Activated CD8-positive, alpha-beta memory T cell treated with anti-CD3 and anti-CD28 coated beads, Interleukin-2, amount 50 U/mL, for 1 hour (primary cell): ENCODE measurements around the gene PASK.

ENCODE experiments used
- DNase-seq: peaks from one replicate; pipeline ENCODE4 v3.0.0-alpha.2; 2020; ENCODE audit errors: extremely low read depth

Gene PASK

DNA sequence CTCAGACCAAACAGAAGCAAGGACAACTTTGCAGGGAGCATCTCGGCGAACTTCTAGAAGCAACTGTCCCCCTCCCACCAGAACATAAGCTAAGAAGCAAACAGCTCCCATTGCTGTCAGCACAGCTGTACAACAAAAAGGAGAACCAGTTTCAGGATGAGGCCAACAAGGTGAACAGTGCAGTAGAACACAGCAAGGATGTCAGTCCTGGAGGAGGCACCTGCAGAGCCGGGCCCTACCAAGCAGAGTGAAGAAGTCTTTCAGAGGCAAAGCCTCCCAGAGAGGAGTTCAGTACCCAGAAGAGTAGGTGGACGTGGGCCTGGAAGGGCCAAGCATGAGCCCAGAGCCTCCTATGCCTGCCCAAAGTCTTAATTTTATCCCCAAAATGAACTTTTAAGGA, 1.0 kb downstream of the PASK start:
- DNase-seq, result no peak

DNA sequence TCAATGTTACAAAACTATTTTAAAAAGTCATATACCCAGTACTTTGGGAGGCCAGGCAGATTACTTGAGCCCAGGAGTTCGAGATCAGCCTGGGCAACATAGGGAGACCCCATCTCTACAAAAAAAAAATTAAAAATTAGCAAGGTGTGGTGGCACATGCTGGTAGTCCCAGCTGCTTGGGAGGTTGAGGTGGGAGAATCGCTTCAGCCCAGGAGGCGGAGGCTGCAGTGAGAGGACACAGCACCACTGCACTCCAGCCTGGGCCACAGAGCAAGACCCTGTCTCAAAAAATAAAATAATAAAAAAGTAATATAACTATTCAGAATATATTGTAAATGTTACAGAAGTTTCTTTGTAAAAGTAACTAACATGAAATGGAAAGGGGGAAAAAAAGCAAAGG, 1.9 kb downstream of the PASK start:
- no peak for DNase-seq

DNA sequence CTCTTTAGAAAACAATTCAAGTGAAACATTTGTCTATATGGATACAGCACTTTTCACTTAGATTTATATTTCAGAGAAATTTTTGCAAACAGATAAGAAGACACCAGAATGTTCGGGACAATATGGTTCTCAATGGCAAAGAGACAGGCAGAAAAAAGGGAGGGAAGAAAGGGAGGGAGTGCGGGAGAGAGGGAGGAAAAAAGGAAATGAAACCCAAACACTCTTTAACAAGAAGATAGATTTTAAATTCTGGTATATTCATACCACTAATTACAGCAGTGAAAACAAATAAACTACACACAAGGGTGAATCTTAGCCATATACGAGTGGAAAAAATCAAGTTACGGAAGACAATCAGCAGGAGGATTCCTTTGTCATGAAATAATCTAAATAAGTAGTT, 3.0 kb downstream of the PASK start:
- DNase-seq, result no peak

DNA sequence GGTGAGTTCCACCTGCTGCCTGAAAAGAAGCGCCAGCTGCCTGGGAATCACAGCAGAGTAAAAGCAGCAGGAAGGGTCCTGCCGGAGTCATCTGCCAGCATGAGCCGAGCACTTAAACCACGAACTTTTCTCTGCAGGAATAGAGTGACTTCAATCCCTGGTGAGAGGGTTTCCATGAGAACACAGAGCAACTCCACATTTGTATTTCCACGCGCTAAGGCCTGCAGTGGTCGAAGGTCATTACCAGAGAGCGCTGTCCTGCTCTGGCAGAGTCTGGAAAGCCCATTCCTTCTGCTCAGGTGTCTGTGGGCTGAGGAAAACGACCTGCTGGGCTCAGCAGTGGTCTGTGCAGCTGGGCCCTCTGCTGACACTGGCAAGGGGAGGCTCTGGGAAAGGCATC, 6.7 kb downstream of the PASK start:
- no peak for DNase-seq

DNA sequence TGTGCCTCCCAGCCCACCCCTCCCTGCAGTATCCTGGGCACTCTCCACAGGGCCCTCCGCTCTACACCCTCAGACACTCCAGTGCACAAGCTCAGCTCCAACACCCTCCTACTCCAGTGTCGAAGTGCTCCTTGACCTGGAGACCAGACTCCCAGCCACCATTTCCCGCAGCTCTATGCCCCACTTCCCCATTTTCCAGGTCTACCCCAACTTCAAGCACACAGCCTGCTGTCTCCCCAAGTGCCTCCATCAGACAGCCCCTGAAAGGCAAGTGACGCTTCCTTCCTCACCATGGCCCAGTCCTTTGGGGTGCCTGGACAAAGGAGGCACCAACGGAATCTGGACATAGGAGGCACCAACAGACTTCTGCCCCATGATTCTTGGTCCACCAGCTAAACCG, 7.2 kb downstream of the PASK start:
- no peak for DNase-seq

DNA sequence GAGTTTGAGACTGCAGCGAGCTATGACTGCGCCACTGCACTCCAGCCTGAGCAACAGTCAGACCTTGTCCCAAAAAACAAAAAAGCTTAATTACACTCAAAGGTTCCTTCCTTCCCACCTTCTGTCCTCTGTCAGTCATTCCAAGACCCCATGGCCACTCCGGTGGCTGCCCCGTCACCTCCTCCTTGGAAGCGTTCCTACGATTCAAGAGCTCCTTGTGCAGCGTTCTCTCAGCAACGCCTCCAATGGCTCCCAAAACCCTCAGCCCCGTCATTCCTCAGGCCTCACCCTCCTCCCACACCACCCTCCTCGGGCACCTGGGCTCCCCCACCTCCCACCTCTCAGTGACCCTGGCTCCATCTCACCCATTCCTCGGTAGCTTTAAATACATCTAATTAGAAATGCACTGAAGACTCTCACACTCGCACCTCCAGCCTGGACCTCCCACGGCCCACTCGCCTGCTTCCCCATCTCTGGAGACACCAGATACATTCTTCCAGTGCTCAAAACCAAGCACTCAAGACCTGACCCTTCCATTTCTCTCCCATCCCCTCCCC, 8.0 kb downstream of the PASK start:
- no peak for DNase-seq

DNA sequence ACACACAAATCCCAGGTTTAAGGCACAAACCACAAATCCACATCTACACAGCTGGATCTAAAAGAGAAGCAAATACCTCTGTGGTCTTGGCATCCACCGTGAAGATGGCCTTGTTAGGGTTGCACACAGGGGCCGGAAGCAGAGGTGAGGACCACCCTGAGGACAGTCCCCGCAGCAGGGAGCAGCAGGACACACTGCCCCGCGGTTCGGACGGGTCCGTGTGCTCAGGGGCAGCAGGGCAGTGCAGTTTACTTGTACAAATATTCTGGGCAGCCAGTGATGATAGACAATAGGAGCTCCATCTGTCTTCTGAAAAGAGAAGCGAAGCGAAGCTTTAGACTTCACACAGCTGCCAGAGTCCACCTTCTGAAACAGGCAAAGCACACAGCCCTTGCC, 8.8 kb downstream of the PASK start:
- DNase-seq, result no peak

DNA sequence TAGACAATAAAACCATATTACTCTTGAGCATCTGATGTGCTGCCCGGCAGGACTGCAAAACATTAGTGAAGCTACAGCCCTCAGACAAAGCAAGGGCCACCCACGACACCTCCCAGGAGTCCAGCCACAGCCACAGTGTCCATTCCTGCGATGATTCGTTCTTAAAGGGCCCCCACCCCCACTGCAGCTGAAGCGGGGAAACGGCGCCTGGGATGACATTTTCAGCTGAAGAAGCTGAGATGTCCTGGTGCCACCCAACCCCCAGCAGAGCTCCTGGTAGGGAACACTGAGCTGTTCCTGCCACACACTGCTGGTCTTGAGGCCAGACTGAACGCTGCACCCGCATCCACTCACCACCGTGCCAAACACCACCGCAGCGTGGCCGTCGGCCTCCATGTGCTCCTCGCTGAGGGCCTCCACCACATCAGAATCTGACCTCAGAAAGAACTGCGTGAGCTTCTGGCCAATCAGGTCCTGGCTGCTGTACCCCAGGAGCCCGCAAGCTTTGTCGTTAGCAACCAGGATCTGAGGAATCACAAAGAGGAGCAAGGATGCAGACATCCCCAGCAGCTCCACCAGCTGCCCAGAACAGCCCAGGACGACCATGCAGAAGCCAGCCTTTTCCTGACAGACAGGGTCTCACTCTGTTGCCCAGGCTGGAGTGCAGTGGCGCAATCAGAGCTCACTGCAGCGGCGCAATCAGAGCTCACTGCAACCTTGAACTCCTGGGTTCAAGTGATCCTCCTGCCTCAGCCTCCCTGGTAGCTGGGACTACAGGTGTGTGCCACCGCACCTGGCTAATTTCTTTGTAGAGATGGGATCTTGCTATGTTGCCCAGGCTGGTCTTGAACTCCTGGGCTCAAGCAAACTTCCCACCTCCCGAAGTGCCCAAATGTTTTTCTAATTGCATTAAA, 9.5 kb downstream of the PASK start:
- DNase-seq, result no peak

DNA sequence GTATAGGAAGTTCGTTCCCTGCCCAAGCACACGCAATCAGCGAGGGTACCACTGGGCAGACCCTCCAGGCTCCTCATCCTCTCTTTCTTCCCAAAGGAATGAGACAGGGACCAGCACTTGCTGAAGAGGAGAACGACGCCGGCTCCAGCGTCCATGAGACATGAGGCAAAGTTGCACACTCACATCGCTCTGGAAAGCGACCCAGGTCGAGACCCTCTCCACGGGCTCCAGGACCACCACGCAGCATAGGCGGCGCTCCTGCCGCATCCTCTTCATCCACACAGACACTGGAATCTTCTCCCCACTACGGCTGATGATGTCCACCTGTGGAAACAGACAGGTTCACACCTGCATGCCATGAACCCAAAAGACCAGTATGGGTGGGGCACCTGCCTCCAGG, 10.8 kb downstream of the PASK start:
- no peak for DNase-seq

DNA sequence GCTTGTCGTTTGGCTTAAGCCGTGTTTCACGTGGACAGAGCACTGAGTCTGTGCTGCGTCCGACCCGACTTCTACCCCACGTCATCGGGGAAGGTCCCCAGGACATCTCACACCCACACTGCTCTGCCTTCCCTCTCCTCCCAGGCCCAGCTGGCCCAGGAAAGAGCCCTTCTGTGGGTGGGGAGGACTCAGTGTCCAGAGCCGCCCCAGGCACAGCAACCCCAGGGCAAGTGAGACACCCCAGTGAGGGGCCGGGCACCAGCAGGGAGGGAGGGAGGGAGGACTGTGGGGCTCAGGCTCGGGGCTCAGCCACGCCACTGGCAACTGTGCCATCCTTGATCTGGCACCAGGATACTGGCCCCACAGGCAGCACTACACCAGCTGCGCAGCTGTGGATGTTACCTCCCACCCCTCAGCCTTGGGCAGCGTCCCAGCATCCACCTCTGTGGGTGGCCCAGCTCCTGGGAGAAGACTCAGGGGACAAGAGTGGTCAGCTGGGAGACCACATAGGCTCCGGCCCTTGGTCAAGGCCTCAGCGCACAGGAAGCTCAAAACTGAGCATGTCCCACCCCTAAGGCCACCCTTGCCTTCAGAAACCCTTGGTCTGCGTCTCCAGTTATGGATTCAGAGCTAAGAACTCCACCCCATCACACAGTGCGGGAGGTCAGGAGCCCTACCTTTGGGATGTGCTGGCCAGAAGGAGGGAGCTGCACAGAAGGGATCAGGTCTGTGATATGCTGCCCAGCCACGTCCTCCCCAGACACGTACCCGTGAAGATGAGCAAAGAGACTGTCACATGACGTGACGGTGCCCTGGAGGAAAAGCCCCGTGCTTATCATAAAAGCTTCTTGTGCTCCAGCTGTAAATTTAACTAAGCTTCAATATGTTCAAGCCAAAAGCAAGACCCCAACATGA, 11.7 kb downstream of the PASK start:
- no peak for DNase-seq

DNA sequence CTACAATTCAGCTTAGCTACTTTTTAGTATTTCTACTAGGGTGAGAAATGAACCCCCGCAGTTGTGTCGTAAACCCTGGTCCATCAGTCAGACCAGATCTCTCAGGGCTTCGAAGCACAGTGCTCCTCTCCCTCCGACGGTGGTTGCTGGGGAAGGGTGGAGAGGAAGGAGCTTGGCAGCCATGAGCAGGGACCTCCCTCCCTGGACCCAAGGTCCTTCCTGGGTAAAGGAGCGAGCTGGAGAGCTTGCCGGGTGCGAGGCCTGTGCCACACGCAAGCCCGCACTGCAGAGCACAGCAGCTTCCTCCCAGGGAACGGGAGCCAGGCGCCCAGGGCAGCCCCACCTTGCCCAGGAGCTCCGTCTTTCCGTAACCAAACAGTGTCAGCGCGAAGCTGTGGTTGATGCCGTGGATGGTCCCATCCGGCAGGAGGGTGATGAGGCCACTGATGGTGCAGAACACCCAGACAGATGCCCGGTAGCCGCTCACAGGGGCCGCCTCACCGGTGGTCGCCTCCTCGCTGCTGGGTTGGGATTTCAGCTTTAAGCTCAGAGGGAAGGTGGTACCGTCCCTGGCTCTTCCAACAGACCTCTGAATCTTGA, 12.5 kb downstream of the PASK start:
- DNase-seq, result no peak

DNA sequence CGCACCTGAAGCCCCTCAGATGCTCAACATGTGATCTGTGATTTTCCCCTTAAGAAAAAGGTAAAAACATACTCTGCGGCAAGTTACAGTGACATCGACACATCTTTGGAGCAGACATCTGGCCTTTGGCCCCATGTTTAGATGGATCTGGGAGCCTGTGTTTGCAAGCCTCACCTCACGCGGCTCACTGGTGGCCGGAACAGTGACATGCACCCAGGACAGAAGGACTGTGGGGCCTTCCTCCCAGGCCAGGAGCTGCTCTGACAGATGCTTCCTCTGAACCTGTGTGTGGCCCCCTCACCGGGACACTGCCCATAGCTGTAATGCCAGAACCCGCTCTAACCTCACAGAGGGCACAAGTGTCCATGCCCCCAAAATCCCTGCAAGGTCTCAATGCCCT, 13.1 kb downstream of the PASK start:
- no peak for DNase-seq

DNA sequence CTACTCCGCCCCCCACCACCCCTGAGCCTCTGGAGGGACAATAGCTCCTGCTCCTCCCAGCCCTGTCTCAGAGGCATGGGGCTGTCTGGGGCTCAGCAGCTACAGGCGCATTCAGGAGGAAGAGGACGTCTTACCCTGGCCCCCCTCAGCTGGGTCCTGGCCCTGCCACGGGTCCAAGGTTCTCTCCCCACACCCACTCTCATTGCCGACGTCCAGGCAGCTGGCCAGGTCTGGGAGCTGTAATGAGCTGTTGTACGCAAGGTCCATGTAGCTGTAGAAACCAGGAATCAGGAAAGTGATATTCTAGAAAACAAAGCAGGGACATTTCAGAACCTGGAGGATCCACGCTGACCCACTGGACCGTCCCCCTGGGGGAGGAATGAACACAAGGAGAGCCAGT, 13.5 kb downstream of the PASK start:
- no peak for DNase-seq

DNA sequence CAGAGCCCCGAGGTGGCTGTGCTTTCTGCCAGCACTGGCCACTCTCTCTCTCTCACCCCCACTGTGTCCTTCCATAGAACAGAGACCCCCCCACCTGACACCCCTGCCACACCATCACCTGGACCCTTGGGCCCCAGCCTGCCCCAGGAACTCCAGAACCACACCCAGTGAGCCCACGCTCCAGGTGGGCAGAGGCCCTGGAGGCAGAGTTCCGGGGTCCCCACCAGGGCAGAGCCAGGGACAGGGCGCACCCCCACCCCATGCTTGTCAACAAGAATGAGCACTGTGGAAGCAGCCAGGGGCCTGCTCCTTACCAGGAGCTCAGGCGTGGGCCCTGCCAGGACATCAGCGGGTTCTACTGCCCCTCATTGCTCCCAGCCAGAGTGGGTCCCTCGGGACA, 14.6 kb downstream of the PASK start:
- no peak for DNase-seq

DNA sequence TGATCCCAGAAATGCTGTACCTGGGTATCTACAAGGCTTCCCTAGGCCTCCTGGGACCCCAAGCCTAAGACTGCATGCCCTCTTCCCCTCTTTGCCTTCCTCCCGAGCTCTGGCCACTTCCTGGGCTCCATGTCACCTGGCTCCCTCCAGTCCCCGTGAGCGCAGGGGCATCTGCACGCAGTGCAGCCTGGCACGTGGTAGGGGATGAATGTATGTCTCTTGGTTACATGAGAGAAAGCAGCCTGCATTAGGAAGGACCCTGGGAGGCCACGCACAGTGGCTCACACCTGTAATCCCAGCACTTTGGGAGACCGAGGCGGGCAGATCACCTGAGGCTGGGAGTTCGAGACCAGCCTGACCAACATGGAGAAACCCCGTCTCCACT, 15.8 kb downstream of the PASK start:
- DNase-seq, result no peak

DNA sequence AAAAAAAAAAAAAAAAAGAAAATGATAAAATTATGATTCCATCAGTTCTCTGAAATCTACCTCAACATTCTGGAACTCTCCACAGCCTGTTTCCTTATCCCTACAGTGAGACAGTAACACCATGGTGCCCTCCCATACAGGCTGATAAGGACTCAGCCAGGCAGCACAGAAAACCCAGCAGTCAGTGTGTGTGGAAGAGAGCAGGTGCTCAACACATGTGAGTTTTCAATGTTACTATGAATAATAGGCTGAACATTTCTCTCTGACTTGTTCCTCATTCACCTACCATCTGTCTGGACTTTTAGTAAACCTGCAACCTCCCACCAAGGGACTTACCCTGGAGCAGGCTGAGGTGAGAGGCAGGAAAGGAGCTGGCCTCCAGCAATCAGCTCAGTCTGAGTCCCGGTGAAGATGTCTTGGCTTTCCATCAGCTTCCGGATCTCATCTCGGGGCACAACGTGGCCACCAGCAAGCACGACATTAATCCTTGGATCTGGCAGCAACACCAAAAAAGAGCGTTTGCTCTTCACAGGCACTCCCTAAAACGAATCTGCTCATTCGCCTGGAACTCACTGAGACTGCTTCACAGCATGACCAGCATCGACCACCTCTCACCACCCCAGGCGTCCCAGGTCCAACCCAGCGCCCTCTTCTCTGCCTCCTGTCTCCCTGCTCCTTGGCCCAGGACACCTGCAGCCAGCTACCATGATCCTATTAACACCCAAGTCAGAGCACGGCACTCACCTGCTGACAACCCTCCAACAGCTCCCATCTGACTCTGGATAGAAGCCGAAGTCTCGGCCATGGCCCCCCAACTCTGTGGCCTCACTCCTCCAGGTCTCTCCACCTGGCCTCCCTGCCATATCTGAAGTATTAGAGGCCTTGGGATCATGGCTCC, 16.5 kb downstream of the PASK start:
- no peak for DNase-seq

DNA sequence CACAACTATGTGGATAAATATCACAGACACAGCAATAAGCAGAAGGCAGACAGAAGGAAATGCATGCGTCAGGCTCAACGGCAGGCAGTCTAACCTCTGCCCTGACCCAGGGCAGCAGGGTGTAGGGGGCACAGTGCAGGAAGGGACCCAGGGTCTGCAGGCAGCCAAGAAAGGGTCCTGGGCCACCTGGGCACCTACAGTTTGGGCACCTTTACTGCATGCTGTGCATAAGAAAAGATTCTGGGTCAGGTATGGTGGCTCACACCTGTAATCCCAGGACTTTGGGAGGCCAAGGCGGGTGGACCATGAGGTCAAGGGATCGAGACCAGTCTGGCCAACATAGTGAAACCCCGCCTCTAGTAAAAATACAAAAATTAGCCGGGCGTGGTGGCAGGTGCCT, 17.7 kb downstream of the PASK start:
- no peak for DNase-seq

DNA sequence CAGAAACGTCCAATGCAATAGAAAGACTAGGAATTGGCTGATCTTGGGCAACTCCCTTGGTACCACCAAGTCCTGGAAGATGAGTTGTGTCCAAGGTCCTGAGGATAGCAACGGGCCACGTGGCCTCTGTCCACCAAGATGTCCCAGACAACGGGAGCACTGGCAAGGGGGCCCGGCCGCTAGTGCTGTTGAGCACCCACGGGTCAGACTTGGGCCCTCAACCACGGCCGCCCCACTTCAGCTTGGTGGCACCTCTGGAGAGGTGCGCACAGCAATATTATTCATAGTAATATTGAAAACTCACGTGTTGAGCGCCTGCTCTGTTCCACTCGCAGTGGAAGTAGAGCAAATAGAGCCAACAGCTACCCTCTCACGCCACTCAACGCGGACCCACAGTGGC, 19.0 kb downstream of the PASK start:
- DNase-seq, result no peak

DNA sequence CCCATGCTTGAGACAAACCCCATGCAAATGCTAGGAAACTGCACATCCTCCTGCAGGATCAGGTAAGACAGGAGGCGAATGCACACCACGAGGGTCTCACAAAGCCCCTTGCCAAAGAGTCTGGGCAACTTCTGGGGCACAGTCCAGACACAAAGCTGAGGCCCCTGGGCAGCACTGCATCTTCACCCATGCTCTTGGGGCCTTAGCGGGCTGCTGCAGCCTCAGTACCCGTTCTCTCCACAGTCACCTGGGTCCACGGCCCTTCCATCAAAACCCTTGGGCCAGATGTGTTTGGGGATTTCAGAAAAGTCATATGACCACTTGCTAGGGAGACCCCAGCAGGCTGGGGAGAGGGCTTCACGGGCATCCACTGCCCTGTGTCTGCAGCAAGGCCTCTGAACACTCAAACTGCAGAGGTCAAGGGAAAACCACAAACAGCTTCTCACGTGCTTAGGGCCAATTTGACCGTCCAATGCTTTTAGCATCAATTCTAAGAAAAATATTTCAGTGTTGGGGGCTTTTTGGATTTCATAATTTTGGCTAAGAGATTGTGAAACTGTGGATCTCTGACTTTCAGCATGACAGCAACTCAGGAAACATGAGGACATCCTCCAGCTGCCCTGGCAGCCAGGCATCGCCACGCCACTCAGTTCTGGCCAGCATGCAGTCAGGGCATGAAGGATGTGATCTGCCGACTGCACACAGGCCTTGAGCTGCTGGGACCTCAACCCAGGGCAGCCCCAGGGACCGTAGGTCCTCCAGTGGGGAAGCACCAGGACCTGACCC, 20.0 kb downstream of the PASK start:
- DNase-seq, result no peak

DNA sequence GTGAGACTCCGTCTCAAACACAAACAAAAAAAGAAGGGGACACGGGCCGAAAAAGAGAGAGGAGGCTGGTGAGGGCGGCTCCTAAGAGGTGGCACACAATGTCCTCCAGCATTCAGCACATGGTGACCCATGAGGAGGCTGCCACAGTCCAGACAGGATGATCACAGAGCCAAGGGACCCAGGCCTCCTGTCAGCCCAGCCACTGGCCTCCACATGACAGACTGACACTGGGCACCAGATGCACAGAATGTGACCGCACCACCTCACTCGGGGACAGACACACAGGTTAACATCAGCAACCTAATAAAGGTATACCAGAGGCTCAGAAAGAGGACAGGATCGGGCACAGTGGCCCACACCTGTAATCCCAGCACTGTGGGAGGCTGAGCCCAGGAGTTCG, 21.0 kb downstream of the PASK start:
- no peak for DNase-seq
